HG02870 (cell line): ENCODE measurements around the gene RERE.
A peak's percentile ranks its signal among the peaks of the same experiment; 100 is the strongest.

ENCODE experiments used
- ATAC-seq: cut with Tn5 transposase; IDR thresholded peaks from one replicate; pipeline ENCODE4 v1.9.1; 2021; ENCODE audit warnings: mild to moderate bottlenecking, moderate library complexity; ENCODE audit not compliant: unreplicated experiment

Gene RERE

GRCh38 chr1:8435569-8436071 is 381.8 kb downstream of the RERE start:
- ATAC-seq = no peak

- ATAC-seq = no peak
Measured at GRCh38 chr1:8434101-8434500, 383.3 kb downstream of the RERE start.

- ATAC-seq = no peak
Measured at GRCh38 chr1:8431784-8432183, 385.7 kb downstream of the RERE start.

- ATAC-seq = no peak
Measured at GRCh38 chr1:8431019-8431418, 386.4 kb downstream of the RERE start.

GRCh38 chr1:8430476-8430875 is 387.0 kb downstream of the RERE start:
- no peak for ATAC-seq

- ATAC-seq = no peak
Measured at GRCh38 chr1:8429549-8430110, 387.8 kb downstream of the RERE start.

- no peak for ATAC-seq
Measured at GRCh38 chr1:8428441-8428840, 389.0 kb downstream of the RERE start.

GRCh38 chr1:8427986-8428385 is 389.5 kb downstream of the RERE start:
- no peak for ATAC-seq

GRCh38 chr1:8427493-8427892 is 389.9 kb downstream of the RERE start:
- peak; percentile 60 for ATAC-seq

- ATAC-seq = no peak
Measured at GRCh38 chr1:8426996-8427395, 390.4 kb downstream of the RERE start.

- ATAC-seq = no peak
Measured at GRCh38 chr1:8425781-8426161, 391.7 kb downstream of the RERE start.

- ATAC-seq = no peak
Measured at GRCh38 chr1:8425150-8425780, 392.2 kb downstream of the RERE start.

- peak; percentile 21 for ATAC-seq
Measured at GRCh38 chr1:8424539-8425116, 392.8 kb downstream of the RERE start.

GRCh38 chr1:8423692-8424538 is 393.5 kb downstream of the RERE start:
- peak; percentile 30 for ATAC-seq

- ATAC-seq = no peak
Measured at GRCh38 chr1:8423269-8423691, 394.2 kb downstream of the RERE start.

GRCh38 chr1:8422510-8423268 is 394.8 kb downstream of the RERE start:
- ATAC-seq = no peak

GRCh38 chr1:8421721-8422120 is 395.7 kb downstream of the RERE start:
- no peak for ATAC-seq

- ATAC-seq = no peak
Measured at GRCh38 chr1:8420318-8420717, 397.1 kb downstream of the RERE start.

GRCh38 chr1:8419861-8420260 is 397.6 kb downstream of the RERE start:
- no peak for ATAC-seq

GRCh38 chr1:8419172-8419571 is 398.3 kb downstream of the RERE start:
- ATAC-seq = no peak

- ATAC-seq = no peak
Measured at GRCh38 chr1:8418301-8418700, 399.1 kb downstream of the RERE start.
